Loucy (cell line): ENCODE data around the gene KCTD11.

Experiments
- H2AFZ ChIP-seq: fragments of 200-600 bp; sonication (generic); 2 replicates; pipeline ENCODE4 v1.6.0; 2016; ENCODE audit warnings: antibody characterized with exemption, mild to moderate bottlenecking, low read length, moderate library complexity
- H3F3A ChIP-seq: fragments of 200-600 bp; 2 replicates; pipeline ENCODE4 v1.6.0; 2016; ENCODE audit warnings: antibody characterized with exemption, low read depth, mild to moderate bottlenecking
- H3K27me3 ChIP-seq: fragments of 200-600 bp; sonication (generic); 2 replicates; pipeline ENCODE4 v1.6.1; 2014; ENCODE audit warnings: low read length, mild to moderate bottlenecking; ENCODE audit not compliant: insufficient read depth, poor library complexity, severe bottlenecking
- H3K36me3 ChIP-seq: fragments of 200-600 bp; sonication (generic); 2 replicates; pipeline ENCODE4 v1.6.1; 2016; ENCODE audit warnings: low read length; ENCODE audit not compliant: insufficient read depth
- H3K4me1 ChIP-seq: fragments of 200-600 bp; sonication (generic); 2 replicates; pipeline ENCODE4 v1.5.1; 2014; ENCODE audit warnings: low read length, mild to moderate bottlenecking; ENCODE audit not compliant: insufficient read depth, poor library complexity, severe bottlenecking
- H3K4me2 ChIP-seq: fragments of 200-600 bp; sonication (generic); 2 replicates; pipeline ENCODE4 v1.6.0; 2014; ENCODE audit warnings: antibody characterized with exemption, low read length, low read depth, mild to moderate bottlenecking; ENCODE audit not compliant: poor library complexity, severe bottlenecking
- H3K4me3 ChIP-seq: fragments of 200-600 bp; sonication (generic); 2 replicates; pipeline ENCODE4 v1.5.1; 2014; ENCODE audit warnings: low read length, mild to moderate bottlenecking, mixed read lengths; ENCODE audit not compliant: poor library complexity, severe bottlenecking
- H3K79me2 ChIP-seq: fragments of 200-600 bp; sonication (generic); 2 replicates; pipeline ENCODE4 v1.6.1; 2014; ENCODE audit warnings: low read length; ENCODE audit not compliant: insufficient read depth
- H3K9ac ChIP-seq: fragments of 200-600 bp; sonication (generic); 2 replicates; pipeline ENCODE4 v1.6.0; 2014; ENCODE audit warnings: mild to moderate bottlenecking, low read depth, low read length, moderate library complexity; ENCODE audit not compliant: poor library complexity, severe bottlenecking
- H3K9me2 ChIP-seq: fragments of 200-600 bp; sonication (generic); replicated peaks from 2 replicates; pipeline ENCODE4 v1.6.1; 2016; ENCODE audit warnings: low read depth, low read length, mixed read lengths
- H3K9me3 ChIP-seq: fragments of 200-600 bp; sonication (generic); 2 replicates; pipeline ENCODE4 v1.6.1; 2014; ENCODE audit warnings: mild to moderate bottlenecking, antibody characterized with exemption, low read length, low read depth; ENCODE audit not compliant: insufficient read depth
- H4K20me1 ChIP-seq: fragments of 200-600 bp; sonication (generic); 2 replicates; pipeline ENCODE4 v1.6.0; 2014; ENCODE audit warnings: antibody characterized with exemption, low read length, mild to moderate bottlenecking; ENCODE audit not compliant: insufficient read depth, poor library complexity, severe bottlenecking
- EZH2phosphoT487 ChIP-seq: fragments of 200-600 bp; IDR thresholded peaks from 2 replicates; pipeline ENCODE4 v1.6.1; 2018; ENCODE audit warnings: antibody characterized with exemption, mild to moderate bottlenecking, moderate library complexity, borderline replicate concordance
- TF ChIP-seq, protein P1 (sequence below): fragments of 200-600 bp; sonication (generic); conservative IDR thresholded peaks from 2 replicates; pipeline ENCODE4 v1.5.1; 2014; ENCODE audit warnings: mild to moderate bottlenecking, antibody characterized with exemption, low read length

Gene KCTD11

GRCh38 chr17:7352910-7353635, 1.1 kb downstream of the KCTD11 start:
- no peaks in the 10 kb centered on the region for H3K9me2 ChIP-seq
- H2AFZ ChIP-seq: no peak overlapping the region
- H3K9ac ChIP-seq: no peak overlapping the region
- TF ChIP-seq, protein P1, sequence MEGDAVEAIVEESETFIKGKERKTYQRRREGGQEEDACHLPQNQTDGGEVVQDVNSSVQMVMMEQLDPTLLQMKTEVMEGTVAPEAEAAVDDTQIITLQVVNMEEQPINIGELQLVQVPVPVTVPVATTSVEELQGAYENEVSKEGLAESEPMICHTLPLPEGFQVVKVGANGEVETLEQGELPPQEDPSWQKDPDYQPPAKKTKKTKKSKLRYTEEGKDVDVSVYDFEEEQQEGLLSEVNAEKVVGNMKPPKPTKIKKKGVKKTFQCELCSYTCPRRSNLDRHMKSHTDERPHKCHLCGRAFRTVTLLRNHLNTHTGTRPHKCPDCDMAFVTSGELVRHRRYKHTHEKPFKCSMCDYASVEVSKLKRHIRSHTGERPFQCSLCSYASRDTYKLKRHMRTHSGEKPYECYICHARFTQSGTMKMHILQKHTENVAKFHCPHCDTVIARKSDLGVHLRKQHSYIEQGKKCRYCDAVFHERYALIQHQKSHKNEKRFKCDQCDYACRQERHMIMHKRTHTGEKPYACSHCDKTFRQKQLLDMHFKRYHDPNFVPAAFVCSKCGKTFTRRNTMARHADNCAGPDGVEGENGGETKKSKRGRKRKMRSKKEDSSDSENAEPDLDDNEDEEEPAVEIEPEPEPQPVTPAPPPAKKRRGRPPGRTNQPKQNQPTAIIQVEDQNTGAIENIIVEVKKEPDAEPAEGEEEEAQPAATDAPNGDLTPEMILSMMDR: no peak
- no peak for TF ChIP-seq EZH2phosphoT487
- H3K4me2 ChIP-seq: no peak overlapping the region
- H3K9me3 ChIP-seq: no peaks in the 10 kb centered on the region
- H3F3A ChIP-seq: no peaks in the 10 kb centered on the region
- H3K36me3 ChIP-seq: peaks cover 3% of the 10 kb centered on the region; the same call in 1 of the 2 replicates
- H3K27me3 ChIP-seq: no peaks in the 10 kb centered on the region
- no peak overlapping the region for H3K4me3 ChIP-seq
- H4K20me1 ChIP-seq: no peaks in the 10 kb centered on the region
- no peaks in the 10 kb centered on the region for H3K79me2 ChIP-seq
- H3K4me1 ChIP-seq: no peaks in the 10 kb centered on the region

- Histone ChIP-seq H4K20me1 (no peaks in the 10 kb centered on the region), H3K9me3 (no peaks in the 10 kb centered on the region), H3K79me2 (no peaks in the 10 kb centered on the region), H3K4me1 (no peaks in the 10 kb centered on the region), H3K4me3 (no peak overlapping the region), H3K9me2 (no peaks in the 10 kb centered on the region), H2AFZ (no peak overlapping the region), H3F3A (no peaks in the 10 kb centered on the region), H3K4me2 (no peak overlapping the region), H3K36me3 (peaks cover 3% of the 10 kb centered on the region; the same call in 1 of the 2 replicates), H3K27me3 (no peaks in the 10 kb centered on the region), H3K9ac (no peak overlapping the region)
- TF ChIP-seq, protein P1: no peak
- TF ChIP-seq EZH2phosphoT487: no peak
Observed at GRCh38 chr17:7354262-7354843, 2.4 kb downstream of the KCTD11 start.

DNA sequence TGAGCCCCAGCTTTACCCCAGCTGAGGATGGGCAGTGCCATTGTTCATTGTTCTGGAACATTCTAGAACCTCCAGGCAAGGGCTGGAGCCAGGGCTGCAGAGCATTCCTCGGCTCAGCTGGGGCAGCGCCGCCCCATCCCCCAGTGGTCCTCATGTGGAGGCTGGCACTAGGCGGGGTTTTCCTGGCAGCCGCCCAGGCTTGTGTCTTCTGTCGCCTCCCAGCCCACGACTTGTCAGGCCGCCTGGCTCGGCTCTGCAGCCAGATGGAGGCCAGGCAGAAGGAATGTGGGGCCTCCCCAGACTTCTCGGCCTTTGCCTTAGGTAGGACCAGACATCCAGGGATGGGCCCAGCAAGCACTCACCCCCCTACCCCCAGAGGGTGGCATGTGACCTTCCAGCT, 3.1 kb downstream of the KCTD11 start, which contains the start of gene TMEM95:
Gene TMEM95, plus strand, starts transcription at position 104 of the 400 bp plus-strand sequence. Its CDS starts 49 bp downstream, at position 153.
- no peak within 1 kb of the TSS for H3K4me2 ChIP-seq
- no peak within 1 kb of the TSS for H3K4me3 ChIP-seq

More for the DNA sequence above, 3.1 kb downstream of the KCTD11 start, which contains the start of gene TMEM95:
- no peaks in the 10 kb centered on the region for H3K9me2 ChIP-seq
- TF ChIP-seq EZH2phosphoT487: no peak
- TF ChIP-seq, protein P1: no peak
- H3F3A ChIP-seq: no peaks in the 10 kb centered on the region
- H3K9me3 ChIP-seq: no peaks in the 10 kb centered on the region
- no peak within 1 kb of the TSS for H3K9ac ChIP-seq
- no peaks in the 10 kb centered on the region for H3K4me1 ChIP-seq
- no peak within 1 kb of the TSS for H2AFZ ChIP-seq
- no peaks in the 10 kb centered on the region for H4K20me1 ChIP-seq
- no peaks in the 10 kb centered on the region for H3K79me2 ChIP-seq
- no peaks in the 10 kb centered on the region for H3K27me3 ChIP-seq
- peaks cover 3% of the 10 kb centered on the region; the same call in 1 of the 2 replicates for H3K36me3 ChIP-seq
